ENCODE measurements around the gene APLP2.
"Not testable (repeated sequence)": the region's sequence is repeated elsewhere in the genome, so short reads cannot be mapped to it uniquely, and the experiment has no call there.

The APLP2 gene

GRCh38 chr11:130187096-130187495 lies 117.4 kb downstream of the APLP2 start:
- DNase-seq (ENCODE audit: low spot score) = no peak
- TF ChIP-seq CTCF (IDR thresholded peaks at IDR 0.05; ENCODE audit: extremely low read depth, missing control alignments) = no peak

- DNase-seq (ENCODE audit: low spot score) = no peak
- TF ChIP-seq CTCF (IDR thresholded peaks at IDR 0.05; ENCODE audit: extremely low read depth, missing control alignments) = no peak
Measured at GRCh38 chr11:130188047-130188446, 118.4 kb downstream of the APLP2 start.

GRCh38 chr11:130188585-130189347 lies 119.1 kb downstream of the APLP2 start:
- TF ChIP-seq CTCF (IDR thresholded peaks at IDR 0.05; ENCODE audit: extremely low read depth, missing control alignments) = no peak
- no peak for DNase-seq (ENCODE audit: low spot score)

DNA sequence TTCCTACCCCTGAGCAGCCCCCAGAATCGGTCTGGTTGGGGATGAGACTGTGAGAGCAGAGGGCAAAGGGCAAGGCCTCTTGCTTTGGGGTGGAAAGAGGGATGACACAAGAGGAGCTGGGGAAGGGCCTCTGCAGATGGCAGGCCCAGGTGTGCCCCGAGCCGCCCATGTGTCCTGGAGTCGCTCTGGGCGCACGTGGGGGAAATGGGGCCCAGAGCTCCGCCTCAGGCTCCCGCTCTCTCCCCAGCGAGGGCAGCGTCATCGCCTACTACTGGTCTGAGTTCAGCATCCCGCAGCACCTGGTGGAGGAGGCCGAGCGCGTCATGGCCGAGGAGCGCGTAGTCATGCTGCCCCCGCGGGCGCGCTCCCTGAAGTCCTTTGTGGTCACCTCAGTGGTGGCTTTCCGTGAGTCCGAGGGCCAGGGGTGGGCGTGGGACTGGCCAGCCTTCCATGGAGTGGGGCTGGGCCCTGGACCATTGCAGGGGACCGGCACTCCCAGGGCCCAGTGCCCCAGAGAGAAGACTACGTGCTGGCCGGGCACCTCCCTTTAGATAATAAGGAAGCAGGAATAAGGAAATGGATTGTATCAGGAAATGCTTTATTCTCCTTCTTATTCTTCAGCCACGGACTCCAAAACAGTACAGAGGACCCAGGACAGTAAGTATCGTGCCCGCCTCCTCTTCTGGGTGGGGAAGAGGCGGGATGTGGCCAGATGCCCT lies 120.0 kb downstream of the APLP2 start:
- DNase-seq (ENCODE audit: low spot score) = no peak
- no peak for TF ChIP-seq CTCF (IDR thresholded peaks at IDR 0.05; ENCODE audit: extremely low read depth, missing control alignments)

- no peak for DNase-seq (ENCODE audit: low spot score)
- TF ChIP-seq CTCF (IDR thresholded peaks at IDR 0.05; ENCODE audit: extremely low read depth, missing control alignments) = no peak
Measured at GRCh38 chr11:130190371-130190881, 120.7 kb downstream of the APLP2 start.

- no peak for DNase-seq (ENCODE audit: low spot score)
- TF ChIP-seq CTCF (IDR thresholded peaks at IDR 0.05; ENCODE audit: extremely low read depth, missing control alignments) = no peak
Measured at GRCh38 chr11:130191896-130192295, 122.2 kb downstream of the APLP2 start.

- no peak for DNase-seq (ENCODE audit: low spot score)
- no peak for TF ChIP-seq CTCF (IDR thresholded peaks at IDR 0.05; ENCODE audit: extremely low read depth, missing control alignments)
Measured at GRCh38 chr11:130192845-130193267, 123.2 kb downstream of the APLP2 start.

GRCh38 chr11:130193551-130193950 lies 123.9 kb downstream of the APLP2 start:
- DNase-seq (ENCODE audit: low spot score) = not testable (repeated sequence)
